ENCODE measurements around the gene BRINP3. TPM values are rescaled to one million over a fixed set of nuclear protein-coding genes. Genes with fewer than 3 reads are reported as not detected.

The BRINP3 gene
- total and polyA plus RNA-seq, 2 experiments from 2014 or later: 5.0 to 6.3 TPM

DNA sequence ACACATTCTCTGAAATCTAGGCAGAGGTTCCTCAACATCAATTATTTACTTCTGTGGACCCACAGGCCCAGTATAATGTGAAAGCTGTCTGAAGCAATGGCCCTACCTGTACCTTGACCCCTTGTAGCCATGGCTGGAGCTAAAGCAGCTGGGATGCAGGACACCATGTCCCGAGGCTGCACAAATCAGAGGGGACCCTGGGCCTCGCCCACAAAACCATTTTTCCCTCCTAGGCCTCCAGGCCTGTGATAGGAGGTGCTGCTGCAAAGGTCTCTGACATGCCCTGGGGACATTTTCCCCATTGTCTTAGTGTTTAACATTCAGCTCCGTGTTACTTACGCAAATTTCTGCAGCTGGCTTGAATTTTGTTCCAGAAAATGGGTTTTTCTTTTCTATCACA lies 110.5 kb downstream of the BRINP3 start:
- Histone ChIP-seq H3K36me3 (no peaks in the 10 kb centered on the region), H3K4me1 (ENCODE audit: low read depth) (no peaks in the 10 kb centered on the region), H3K27me3 (no peaks in the 10 kb centered on the region), H3K4me3 (no peak overlapping the region), H3K9me3 (ENCODE audit: low read depth) (no peaks in the 10 kb centered on the region), H3K27ac (no peak overlapping the region)
- no peak for DNase-seq (ENCODE audit: low read depth in 1 of 2, low spot score in 1 of 2)
- TF ChIP-seq, protein P1, sequence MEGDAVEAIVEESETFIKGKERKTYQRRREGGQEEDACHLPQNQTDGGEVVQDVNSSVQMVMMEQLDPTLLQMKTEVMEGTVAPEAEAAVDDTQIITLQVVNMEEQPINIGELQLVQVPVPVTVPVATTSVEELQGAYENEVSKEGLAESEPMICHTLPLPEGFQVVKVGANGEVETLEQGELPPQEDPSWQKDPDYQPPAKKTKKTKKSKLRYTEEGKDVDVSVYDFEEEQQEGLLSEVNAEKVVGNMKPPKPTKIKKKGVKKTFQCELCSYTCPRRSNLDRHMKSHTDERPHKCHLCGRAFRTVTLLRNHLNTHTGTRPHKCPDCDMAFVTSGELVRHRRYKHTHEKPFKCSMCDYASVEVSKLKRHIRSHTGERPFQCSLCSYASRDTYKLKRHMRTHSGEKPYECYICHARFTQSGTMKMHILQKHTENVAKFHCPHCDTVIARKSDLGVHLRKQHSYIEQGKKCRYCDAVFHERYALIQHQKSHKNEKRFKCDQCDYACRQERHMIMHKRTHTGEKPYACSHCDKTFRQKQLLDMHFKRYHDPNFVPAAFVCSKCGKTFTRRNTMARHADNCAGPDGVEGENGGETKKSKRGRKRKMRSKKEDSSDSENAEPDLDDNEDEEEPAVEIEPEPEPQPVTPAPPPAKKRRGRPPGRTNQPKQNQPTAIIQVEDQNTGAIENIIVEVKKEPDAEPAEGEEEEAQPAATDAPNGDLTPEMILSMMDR (IDR thresholded peaks at IDR 0.05; ENCODE audit: low read depth, low read length): no peak

DNA sequence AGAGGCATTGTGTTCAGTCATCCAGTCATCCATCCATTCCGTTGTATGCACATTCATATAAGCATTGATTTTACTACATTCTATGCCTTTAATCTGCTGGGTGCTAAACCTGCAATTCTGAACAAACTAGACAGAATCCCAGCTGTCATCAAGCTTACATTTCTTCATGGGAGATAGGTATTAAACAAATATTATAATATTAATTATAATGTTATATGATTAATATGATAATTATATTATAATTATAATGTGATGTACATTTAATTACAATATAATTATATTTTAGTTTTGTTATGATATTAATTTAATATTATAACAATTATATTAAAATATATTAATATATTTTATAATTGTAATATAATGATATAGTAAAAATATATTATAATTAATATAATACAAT lies 112.4 kb downstream of the BRINP3 start:
- no peaks in the 10 kb centered on the region for H3K9me3 ChIP-seq (ENCODE audit: low read depth)
- no peaks in the 10 kb centered on the region for H3K36me3 ChIP-seq
- no peak for DNase-seq (ENCODE audit: low read depth in 1 of 2, low spot score in 1 of 2)
- H3K4me3 ChIP-seq: no peak overlapping the region
- no peaks in the 10 kb centered on the region for H3K27me3 ChIP-seq
- no peaks in the 10 kb centered on the region for H3K4me1 ChIP-seq (ENCODE audit: low read depth)
- no peak overlapping the region for H3K27ac ChIP-seq
- TF ChIP-seq, protein P1 (IDR thresholded peaks at IDR 0.05; ENCODE audit: low read depth, low read length): no peak

DNA sequence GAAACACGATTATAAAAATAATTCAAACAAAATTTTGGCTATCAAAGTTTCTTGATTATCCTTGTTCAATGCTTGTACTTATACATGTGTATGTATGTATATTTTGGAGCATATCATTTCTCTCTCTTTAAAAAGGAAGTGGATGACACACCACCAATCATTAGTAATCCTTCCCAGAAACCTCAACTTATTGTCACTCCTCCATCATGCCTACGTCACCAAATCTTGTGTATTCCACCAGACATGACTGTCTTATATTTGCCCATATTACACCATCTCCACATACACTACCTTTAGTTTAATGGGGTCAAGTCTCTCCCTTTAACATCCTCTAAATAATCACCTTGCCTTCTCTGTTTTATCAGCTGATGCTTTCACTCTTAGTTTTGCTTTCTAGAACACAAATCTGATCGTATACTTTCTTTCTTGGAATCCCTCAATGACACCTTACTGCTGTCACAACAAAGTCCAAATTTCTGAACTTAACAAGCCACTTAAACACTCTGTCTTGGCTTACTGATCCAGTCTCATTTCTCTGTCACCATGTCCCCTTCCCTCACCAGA lies 124.0 kb downstream of the BRINP3 start:
- no peaks in the 10 kb centered on the region for H3K36me3 ChIP-seq
- no peaks in the 10 kb centered on the region for H3K27me3 ChIP-seq
- no peak overlapping the region for H3K4me3 ChIP-seq
- peak in 1 of 2 donors; percentile 6 for DNase-seq (ENCODE audit: low read depth in 1 of 2, low spot score in 1 of 2)
- no peak overlapping the region for H3K27ac ChIP-seq
- TF ChIP-seq, protein P1 (IDR thresholded peaks at IDR 0.05; ENCODE audit: low read depth, low read length): no peak
- H3K4me1 ChIP-seq (ENCODE audit: low read depth): no peaks in the 10 kb centered on the region
- no peaks in the 10 kb centered on the region for H3K9me3 ChIP-seq (ENCODE audit: low read depth)

DNA sequence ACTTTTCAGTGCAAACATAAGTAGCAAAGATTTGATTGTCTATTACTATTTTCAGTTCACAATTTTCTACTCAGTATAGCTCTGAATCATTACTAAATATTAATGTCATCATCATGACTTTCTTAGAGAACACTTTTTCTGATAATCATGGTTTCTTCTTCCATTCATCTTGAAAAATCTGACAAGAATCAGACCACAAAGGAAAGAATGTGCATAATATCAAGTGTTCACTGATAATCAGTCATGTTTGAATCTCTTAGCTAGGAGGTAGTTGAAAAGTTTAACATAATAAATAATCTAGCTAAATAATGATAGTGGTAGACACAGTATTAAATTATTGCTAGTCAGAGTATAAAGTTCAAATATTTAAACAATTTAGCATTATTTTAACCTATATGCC lies 133.2 kb downstream of the BRINP3 start:
- H3K27me3 ChIP-seq: no peaks in the 10 kb centered on the region
- DNase-seq (ENCODE audit: low read depth in 1 of 2, low spot score in 1 of 2): no peak
- H3K4me1 ChIP-seq (ENCODE audit: low read depth): no peaks in the 10 kb centered on the region
- H3K9me3 ChIP-seq (ENCODE audit: low read depth): no peaks in the 10 kb centered on the region
- no peaks in the 10 kb centered on the region for H3K36me3 ChIP-seq
- TF ChIP-seq, protein P1 (IDR thresholded peaks at IDR 0.05; ENCODE audit: low read depth, low read length): no peak
- no peak overlapping the region for H3K27ac ChIP-seq
- no peak overlapping the region for H3K4me3 ChIP-seq

DNA sequence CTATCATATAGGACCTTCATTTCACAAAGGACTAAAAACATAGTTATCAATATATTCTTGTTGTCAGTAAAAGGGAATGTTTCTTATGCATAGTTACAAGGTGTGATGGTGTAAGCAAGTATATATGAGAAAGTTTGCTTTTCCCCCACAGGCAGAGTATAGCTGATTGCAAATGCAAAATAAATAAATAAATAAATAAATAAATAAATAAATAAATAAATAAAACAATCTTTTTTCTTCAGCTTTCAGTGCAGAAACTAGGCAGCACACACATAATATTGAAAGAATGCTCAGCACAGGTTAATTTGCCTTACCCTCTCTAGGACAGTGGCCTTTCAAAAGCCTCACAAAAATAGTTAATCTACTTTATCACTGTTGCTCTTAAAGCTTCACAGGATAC lies 138.8 kb downstream of the BRINP3 start:
- DNase-seq (ENCODE audit: low read depth in 1 of 2, low spot score in 1 of 2): no peak
- peaks cover 3% of the 10 kb centered on the region for H3K4me1 ChIP-seq (ENCODE audit: low read depth)

More for the DNA sequence above, 138.8 kb downstream of the BRINP3 start:
- Histone ChIP-seq H3K27ac (no peak overlapping the region), H3K4me3 (no peak overlapping the region), H3K27me3 (no peaks in the 10 kb centered on the region), H3K36me3 (no peaks in the 10 kb centered on the region), H3K9me3 (ENCODE audit: low read depth) (no peaks in the 10 kb centered on the region)
- TF ChIP-seq, protein P1 (IDR thresholded peaks at IDR 0.05; ENCODE audit: low read depth, low read length): no peak

Data from cardiac muscle cell (in vitro differentiated cells and primary cell).